Measurements from ENCODE around the gene PTTG2.
"Not testable (repeated sequence)": the region's sequence is repeated elsewhere in the genome, so short reads cannot be mapped to it uniquely, and the experiment has no call there.

Gene PTTG2

GRCh38 chr4:37960098-37960497 lies at the start of gene PTTG2:
Gene PTTG2, plus strand, starts transcription at chr4:37960398. Its CDS starts 37 bp downstream, at chr4:37960435.
- Histone ChIP-seq H3K27ac (ENCODE audit: low read length) (no peak within 1 kb of the TSS), H3K4me1 (ENCODE audit: control insufficient read depth in 1 of 2, insufficient read depth in 2 of 2, low read length in 2 of 2) (peaks cover 3 to 12% of the 10 kb centered on the region in 2 donors), H3K27me3 (ENCODE audit: low read depth, low read length) (no peaks in the 10 kb centered on the region), H3K4me3 (ENCODE audit: low read depth in 1 of 2, low read length in 2 of 2) (no peak within 1 kb of the TSS), H3K9me3 (ENCODE audit: control insufficient read depth in 1 of 2, low read length in 2 of 2) (no peaks in the 10 kb centered on the region), H3K36me3 (ENCODE audit: control insufficient read depth in 1 of 2, insufficient read depth in 2 of 2, low read length in 2 of 2) (no peaks in the 10 kb centered on the region)

- Histone ChIP-seq H3K27me3 (ENCODE audit: low read depth, low read length) (no peaks in the 10 kb centered on the region), H3K4me3 (ENCODE audit: low read depth in 1 of 2, low read length in 2 of 2) (no peak overlapping the region), H3K4me1 (ENCODE audit: control insufficient read depth in 1 of 2, insufficient read depth in 2 of 2, low read length in 2 of 2) (peaks cover 0 to 3% of the 10 kb centered on the region in 2 donors), H3K27ac (ENCODE audit: low read length) (no peak overlapping the region), H3K36me3 (ENCODE audit: control insufficient read depth in 1 of 2, insufficient read depth in 2 of 2, low read length in 2 of 2) (no peaks in the 10 kb centered on the region), H3K9me3 (ENCODE audit: control insufficient read depth in 1 of 2, low read length in 2 of 2) (no peaks in the 10 kb centered on the region)
Observed at GRCh38 chr4:37914539-37914938, 45.7 kb upstream of the PTTG2 start.

DNA sequence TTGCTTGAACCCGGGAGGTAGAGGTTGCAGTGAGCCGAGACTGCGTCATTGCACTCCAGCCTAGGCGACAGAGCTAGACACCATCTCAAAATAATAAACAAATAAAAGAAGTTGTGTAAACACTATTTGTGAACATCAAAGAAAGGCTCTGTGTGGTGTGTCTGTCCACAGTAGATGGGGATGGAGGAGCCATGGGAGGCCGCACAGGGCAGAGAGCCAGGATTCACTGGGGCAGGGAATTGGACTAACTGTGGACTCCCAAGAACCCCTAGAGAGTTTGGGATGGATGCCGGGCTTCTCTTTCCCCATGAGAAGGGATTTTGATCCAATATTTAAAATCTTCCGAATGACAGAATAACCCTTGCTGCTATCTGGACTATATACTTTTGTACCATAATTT lies 42.8 kb upstream of the PTTG2 start:
- Histone ChIP-seq H3K9me3 (ENCODE audit: control insufficient read depth in 1 of 2, low read length in 2 of 2) (no peaks in the 10 kb centered on the region), H3K4me3 (ENCODE audit: low read depth in 1 of 2, low read length in 2 of 2) (no peak overlapping the region), H3K4me1 (ENCODE audit: control insufficient read depth in 1 of 2, insufficient read depth in 2 of 2, low read length in 2 of 2) (no peaks in the 10 kb centered on the region), H3K36me3 (ENCODE audit: control insufficient read depth in 1 of 2, insufficient read depth in 2 of 2, low read length in 2 of 2) (no peaks in the 10 kb centered on the region), H3K27ac (ENCODE audit: low read length) (no peak overlapping the region), H3K27me3 (ENCODE audit: low read depth, low read length) (no peaks in the 10 kb centered on the region)

DNA sequence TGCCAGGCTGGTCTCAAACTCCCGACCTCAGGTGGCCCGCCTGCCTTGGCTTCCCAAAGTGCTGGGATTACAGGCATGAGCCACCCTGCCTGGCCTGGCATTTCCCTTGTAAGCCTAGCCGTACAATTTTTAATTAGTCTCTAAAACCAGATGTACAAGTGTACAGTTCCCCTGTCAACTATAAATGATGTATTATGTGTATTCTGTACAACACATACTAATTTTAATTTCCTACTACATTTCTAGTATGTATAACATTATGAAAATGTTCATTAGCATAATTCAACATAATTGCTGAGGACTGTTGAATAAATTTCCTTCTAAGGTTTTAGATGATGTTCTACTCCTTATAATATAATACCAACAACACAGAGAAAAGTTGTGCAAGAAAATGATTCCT lies 41.5 kb upstream of the PTTG2 start:
- Histone ChIP-seq H3K36me3 (ENCODE audit: control insufficient read depth in 1 of 2, insufficient read depth in 2 of 2, low read length in 2 of 2) (no peaks in the 10 kb centered on the region), H3K4me1 (ENCODE audit: control insufficient read depth in 1 of 2, insufficient read depth in 2 of 2, low read length in 2 of 2) (no peaks in the 10 kb centered on the region)

DNA sequence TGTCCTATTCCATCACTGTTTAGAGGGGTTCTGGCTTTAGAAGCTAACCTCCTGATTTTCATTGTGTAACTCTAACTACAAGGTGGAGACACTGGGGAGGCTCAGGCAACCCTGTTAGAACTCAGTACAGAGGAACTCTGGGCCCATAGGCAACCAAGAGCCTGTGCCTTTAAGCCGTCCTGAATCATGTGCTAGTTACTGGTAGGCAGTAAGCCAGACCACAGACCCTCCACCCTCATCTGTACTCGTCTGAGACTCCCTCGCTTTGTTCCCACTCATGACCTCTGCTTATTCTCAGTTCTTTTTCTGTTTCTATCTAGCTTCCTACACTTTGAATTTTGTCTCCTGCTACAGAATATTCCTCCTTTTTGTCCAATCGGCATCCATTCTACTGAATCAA lies 37.9 kb upstream of the PTTG2 start:
- Histone ChIP-seq H3K27me3 (ENCODE audit: low read depth, low read length) (no peaks in the 10 kb centered on the region), H3K4me1 (ENCODE audit: control insufficient read depth in 1 of 2, insufficient read depth in 2 of 2, low read length in 2 of 2) (peaks cover 0 to under 1% of the 10 kb centered on the region in 2 donors), H3K4me3 (ENCODE audit: low read depth in 1 of 2, low read length in 2 of 2) (no peak overlapping the region), H3K36me3 (ENCODE audit: control insufficient read depth in 1 of 2, insufficient read depth in 2 of 2, low read length in 2 of 2) (no peaks in the 10 kb centered on the region), H3K27ac (ENCODE audit: low read length) (no peak overlapping the region), H3K9me3 (ENCODE audit: control insufficient read depth in 1 of 2, low read length in 2 of 2) (no peaks in the 10 kb centered on the region)

More for the DNA sequence above, 41.5 kb upstream of the PTTG2 start:
- no peaks in the 10 kb centered on the region for H3K9me3 ChIP-seq (ENCODE audit: control insufficient read depth in 1 of 2, low read length in 2 of 2)
- H3K27me3 ChIP-seq (ENCODE audit: low read depth, low read length), result no peaks in the 10 kb centered on the region
- H3K27ac ChIP-seq (ENCODE audit: low read length), result no peak overlapping the region
- no peak overlapping the region for H3K4me3 ChIP-seq (ENCODE audit: low read depth in 1 of 2, low read length in 2 of 2)

- not testable (repeated sequence) for H3K4me1 ChIP-seq (ENCODE audit: control insufficient read depth in 1 of 2, insufficient read depth in 2 of 2, low read length in 2 of 2); H3K4me3 ChIP-seq (ENCODE audit: low read depth in 1 of 2, low read length in 2 of 2); H3K27ac ChIP-seq (ENCODE audit: low read length); H3K9me3 ChIP-seq (ENCODE audit: control insufficient read depth in 1 of 2, low read length in 2 of 2); H3K27me3 ChIP-seq (ENCODE audit: low read depth, low read length); H3K36me3 ChIP-seq (ENCODE audit: control insufficient read depth in 1 of 2, insufficient read depth in 2 of 2, low read length in 2 of 2)
Observed at GRCh38 chr4:37923089-37923488, 37.1 kb upstream of the PTTG2 start.

DNA sequence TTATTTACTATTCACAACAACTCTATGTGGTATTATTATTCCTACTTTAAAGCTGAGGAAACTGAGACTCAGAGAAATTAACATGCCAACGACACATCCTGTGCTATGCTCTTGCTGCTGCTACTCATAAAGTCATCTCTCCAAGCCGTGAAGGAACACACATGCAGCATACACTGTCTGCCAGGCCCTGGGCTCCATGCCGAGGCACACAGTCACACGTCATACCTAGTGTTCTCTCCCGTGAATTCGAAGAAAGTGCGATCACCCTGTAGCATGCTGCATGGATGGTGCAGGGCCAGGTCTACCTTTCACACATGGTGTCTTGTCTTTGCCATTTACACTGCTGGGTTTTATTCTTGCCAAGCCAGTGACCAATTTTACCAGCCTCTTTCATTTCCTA lies 35.3 kb upstream of the PTTG2 start:
- Histone ChIP-seq H3K4me1 (ENCODE audit: control insufficient read depth in 1 of 2, insufficient read depth in 2 of 2, low read length in 2 of 2) (peaks cover 0 to 24% of the 10 kb centered on the region in 2 donors), H3K27me3 (ENCODE audit: low read depth, low read length) (no peaks in the 10 kb centered on the region), H3K36me3 (ENCODE audit: control insufficient read depth in 1 of 2, insufficient read depth in 2 of 2, low read length in 2 of 2) (no peaks in the 10 kb centered on the region)

DNA sequence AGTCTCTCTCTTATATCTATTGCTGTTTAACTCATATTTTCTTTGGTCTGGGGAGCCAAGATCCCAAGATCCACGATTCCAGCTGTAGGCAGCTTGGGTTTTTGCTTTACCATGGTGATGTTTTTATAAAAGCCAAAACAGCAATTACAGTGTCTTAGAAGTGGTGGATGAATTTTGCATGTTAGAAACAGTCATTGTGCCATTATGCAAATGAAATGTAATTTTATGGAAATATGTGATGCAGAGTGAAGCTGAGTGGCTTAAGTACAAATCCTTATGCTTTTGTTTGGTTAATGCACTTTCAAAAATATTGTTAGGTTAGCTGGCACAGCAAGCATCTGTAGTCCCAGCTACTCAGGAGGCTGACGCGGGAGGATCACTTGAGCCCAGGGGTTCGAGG lies 32.8 kb upstream of the PTTG2 start:
- Histone ChIP-seq H3K27me3 (ENCODE audit: low read depth, low read length) (no peaks in the 10 kb centered on the region), H3K27ac (ENCODE audit: low read length) (no peak overlapping the region), H3K9me3 (ENCODE audit: control insufficient read depth in 1 of 2, low read length in 2 of 2) (no peaks in the 10 kb centered on the region), H3K36me3 (ENCODE audit: control insufficient read depth in 1 of 2, insufficient read depth in 2 of 2, low read length in 2 of 2) (no peaks in the 10 kb centered on the region), H3K4me1 (ENCODE audit: control insufficient read depth in 1 of 2, insufficient read depth in 2 of 2, low read length in 2 of 2) (peaks cover 0 to 33% of the 10 kb centered on the region in 2 donors), H3K4me3 (ENCODE audit: low read depth in 1 of 2, low read length in 2 of 2) (no peak overlapping the region)

More for the DNA sequence above, 35.3 kb upstream of the PTTG2 start:
- Histone ChIP-seq H3K4me3 (ENCODE audit: low read depth in 1 of 2, low read length in 2 of 2) (no peak overlapping the region), H3K9me3 (ENCODE audit: control insufficient read depth in 1 of 2, low read length in 2 of 2) (no peaks in the 10 kb centered on the region), H3K27ac (ENCODE audit: low read length) (no peak overlapping the region)

GRCh38 chr4:37928426-37929416 lies 31.5 kb upstream of the PTTG2 start:
- Histone ChIP-seq H3K27ac (ENCODE audit: low read length) (no peak overlapping the region), H3K36me3 (ENCODE audit: control insufficient read depth in 1 of 2, insufficient read depth in 2 of 2, low read length in 2 of 2) (no peaks in the 10 kb centered on the region), H3K4me1 (ENCODE audit: control insufficient read depth in 1 of 2, insufficient read depth in 2 of 2, low read length in 2 of 2) (peaks cover 0 to 34% of the 10 kb centered on the region in 2 donors)

GRCh38 chr4:37934096-37934495 lies 26.1 kb upstream of the PTTG2 start:
- Histone ChIP-seq H3K36me3 (ENCODE audit: control insufficient read depth in 1 of 2, insufficient read depth in 2 of 2, low read length in 2 of 2) (peaks cover 0 to 5% of the 10 kb centered on the region in 2 donors), H3K27me3 (ENCODE audit: low read depth, low read length) (no peaks in the 10 kb centered on the region), H3K27ac (ENCODE audit: low read length) (no peak overlapping the region), H3K4me1 (ENCODE audit: control insufficient read depth in 1 of 2, insufficient read depth in 2 of 2, low read length in 2 of 2) (peaks cover 0 to 16% of the 10 kb centered on the region in 2 donors), H3K9me3 (ENCODE audit: control insufficient read depth in 1 of 2, low read length in 2 of 2) (no peaks in the 10 kb centered on the region), H3K4me3 (ENCODE audit: low read depth in 1 of 2, low read length in 2 of 2) (no peak overlapping the region)

More at GRCh38 chr4:37928426-37929416, 31.5 kb upstream of the PTTG2 start:
- H3K4me3 ChIP-seq (ENCODE audit: low read depth in 1 of 2, low read length in 2 of 2), result peak overlapping the region in 1 of 2 donors; percentile 8
- no peaks in the 10 kb centered on the region for H3K27me3 ChIP-seq (ENCODE audit: low read depth, low read length)
- no peaks in the 10 kb centered on the region for H3K9me3 ChIP-seq (ENCODE audit: control insufficient read depth in 1 of 2, low read length in 2 of 2)

DNA sequence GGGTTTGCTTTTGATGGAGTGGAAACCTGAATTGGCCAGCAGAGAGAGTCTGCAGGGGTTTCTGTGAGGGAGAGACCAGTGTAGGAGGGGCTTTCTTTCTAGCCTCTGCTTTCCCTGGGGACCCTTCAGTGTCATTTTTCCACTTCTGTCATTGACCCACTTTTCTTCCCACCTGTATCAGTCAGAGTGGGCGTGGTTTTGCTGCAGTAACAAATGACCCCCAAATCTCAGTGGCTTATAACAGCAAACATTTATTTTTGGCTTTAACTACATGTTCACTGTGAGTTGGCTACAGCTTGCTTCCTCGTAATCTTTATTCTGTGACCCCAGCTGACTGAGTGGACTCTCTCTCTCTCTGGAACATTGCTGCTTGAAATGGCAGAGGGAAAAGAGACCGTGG lies 25.6 kb upstream of the PTTG2 start:
- Histone ChIP-seq H3K36me3 (ENCODE audit: control insufficient read depth in 1 of 2, insufficient read depth in 2 of 2, low read length in 2 of 2) (peaks cover 0 to 5% of the 10 kb centered on the region in 2 donors), H3K9me3 (ENCODE audit: control insufficient read depth in 1 of 2, low read length in 2 of 2) (no peaks in the 10 kb centered on the region), H3K27me3 (ENCODE audit: low read depth, low read length) (no peaks in the 10 kb centered on the region), H3K4me1 (ENCODE audit: control insufficient read depth in 1 of 2, insufficient read depth in 2 of 2, low read length in 2 of 2) (peaks cover 0 to 11% of the 10 kb centered on the region in 2 donors), H3K4me3 (ENCODE audit: low read depth in 1 of 2, low read length in 2 of 2) (no peak overlapping the region), H3K27ac (ENCODE audit: low read length) (no peak overlapping the region)

Measured in muscle layer of duodenum (tissue), 2 donors.